D721Med (cell line): ENCODE measurements around the gene MYB.

Experiments
- DNase-seq: peaks from one replicate; pipeline ENCODE4 v3.0.0; 2011; ENCODE audit warnings: low spot score; ENCODE audit not compliant: insufficient read length
- FAIRE-seq: peaks from 2 replicates; lab custom pipeline; 2011; peaks lifted over from hg19 to GRCh38; lab: Jason Lieb, UNC
- CTCF ChIP-seq: IDR thresholded peaks from 2 replicates; pipeline ENCODE4 v1.5.1; 2012; ENCODE audit warnings: mild to moderate bottlenecking, control low read depth; ENCODE audit not compliant: insufficient read depth; ENCODE audit errors: missing control alignments

MYB gene

DNA sequence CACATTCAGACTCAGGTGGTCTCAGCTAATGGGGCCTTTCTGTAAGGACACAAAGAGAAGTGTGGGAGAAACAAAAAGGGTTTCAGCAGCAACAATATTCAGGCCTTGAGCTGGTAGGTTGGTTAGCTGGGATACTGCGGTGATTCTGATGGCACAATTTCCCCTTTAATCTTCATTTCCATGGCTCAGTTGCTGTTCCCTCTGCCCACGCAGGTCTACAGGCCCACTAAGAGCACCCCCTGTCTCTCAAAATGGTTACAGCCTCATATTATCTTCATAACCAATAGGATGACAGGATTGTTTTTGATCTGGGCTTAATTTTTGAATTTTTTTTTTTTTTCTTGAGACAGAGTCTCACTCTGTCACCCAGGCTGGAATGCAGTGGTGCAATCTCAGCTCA, 48.9 kb downstream of the MYB start:
- TF ChIP-seq CTCF, result no peak
- DNase-seq (no peak), FAIRE-seq (no peak)

DNA sequence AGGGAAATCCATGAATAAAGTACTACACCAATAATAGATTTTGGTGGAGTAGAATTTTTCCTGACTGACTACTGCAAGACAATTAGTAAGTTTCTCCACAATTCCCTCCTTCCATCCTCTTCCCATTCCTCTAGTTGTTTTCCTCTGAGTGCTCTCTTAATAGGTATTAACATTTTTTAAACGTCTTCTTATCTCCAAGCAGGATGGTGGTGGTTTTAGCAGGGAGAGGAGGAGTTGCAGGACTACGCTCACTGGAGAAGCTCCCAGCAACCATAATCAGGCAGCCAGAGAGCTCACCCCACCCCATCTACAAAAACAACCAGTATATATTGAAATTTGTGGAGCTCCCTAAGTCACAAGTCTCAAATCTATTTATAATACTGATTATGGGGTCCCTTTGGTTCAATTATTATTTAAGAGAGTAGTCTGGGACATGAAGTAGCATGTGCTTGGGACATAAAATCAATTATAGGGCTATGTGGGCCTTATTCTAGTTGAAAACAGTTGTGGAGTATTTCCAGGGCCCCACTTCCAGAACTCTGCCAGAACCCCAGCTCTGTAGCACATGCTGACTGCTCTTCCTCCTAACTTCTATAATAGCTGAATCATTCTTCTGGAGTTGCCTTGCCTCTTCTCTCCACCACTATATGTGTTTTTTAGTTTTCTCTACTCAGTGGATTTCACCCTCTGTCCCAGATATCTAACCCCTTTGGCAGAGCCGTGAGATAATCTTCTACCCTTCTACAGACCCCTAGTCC, 49.8 kb downstream of the MYB start:
- no peak for FAIRE-seq
- no peak for DNase-seq
- TF ChIP-seq CTCF, result no peak

DNA sequence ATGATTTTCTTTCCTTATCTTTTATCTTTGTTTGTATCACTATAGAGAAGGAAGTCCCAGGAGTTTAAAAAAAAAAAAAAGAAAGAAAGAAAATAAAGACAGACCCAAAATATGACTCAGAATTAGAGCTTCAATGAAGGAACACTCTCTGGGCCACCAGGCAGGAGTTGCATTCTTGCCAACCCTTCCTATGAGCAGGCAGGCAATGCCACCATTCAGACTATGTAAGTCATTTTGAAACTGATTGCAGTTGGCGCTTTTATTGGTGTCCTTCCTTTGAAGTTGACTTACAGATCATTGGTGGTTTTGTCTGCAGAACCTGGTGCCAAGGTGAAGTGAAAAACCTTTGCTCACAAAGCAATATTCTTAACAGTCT, 50.3 kb downstream of the MYB start:
- FAIRE-seq (no peak), DNase-seq (no peak)
- no peak for TF ChIP-seq CTCF

DNA sequence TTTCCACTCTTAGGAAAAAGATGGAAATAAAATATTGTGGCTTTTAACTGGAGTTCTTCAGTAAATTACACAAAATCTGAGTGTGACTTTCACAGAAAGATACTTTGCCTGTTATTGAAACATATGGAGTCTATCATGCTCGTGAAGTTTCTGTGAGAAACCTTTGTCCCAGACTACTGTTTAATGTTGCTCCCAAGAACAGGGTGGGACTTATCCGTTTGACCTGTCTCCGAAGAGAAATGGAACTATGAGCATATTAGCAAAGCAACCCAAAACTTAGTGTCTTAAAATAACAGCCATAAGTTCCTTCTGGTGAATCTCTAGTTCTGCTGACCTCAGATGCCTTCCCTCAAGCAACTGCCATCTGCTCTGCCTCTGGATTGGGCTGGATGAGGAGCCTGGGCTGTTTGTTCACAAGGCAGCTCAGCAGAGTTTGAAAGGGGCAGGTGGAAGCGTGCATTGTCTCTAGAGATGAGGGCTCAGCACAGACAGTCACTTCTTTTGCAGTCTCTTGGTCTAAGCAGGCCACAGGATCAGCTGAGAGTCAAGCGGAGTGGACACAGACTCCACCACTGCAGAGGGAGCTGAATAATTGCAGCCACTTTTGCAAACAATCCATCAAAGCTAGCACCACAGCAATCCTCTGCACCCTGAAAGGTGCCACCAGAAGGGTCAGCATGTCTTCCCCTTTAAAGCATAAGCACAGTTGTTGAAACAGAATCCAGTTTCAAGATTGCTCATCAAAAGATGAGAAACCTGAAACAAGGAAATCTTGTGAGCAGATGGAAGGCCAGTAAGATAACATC, 52.8 kb downstream of the MYB start:
- no peak for TF ChIP-seq CTCF
- no peak for FAIRE-seq
- no peak for DNase-seq

DNA sequence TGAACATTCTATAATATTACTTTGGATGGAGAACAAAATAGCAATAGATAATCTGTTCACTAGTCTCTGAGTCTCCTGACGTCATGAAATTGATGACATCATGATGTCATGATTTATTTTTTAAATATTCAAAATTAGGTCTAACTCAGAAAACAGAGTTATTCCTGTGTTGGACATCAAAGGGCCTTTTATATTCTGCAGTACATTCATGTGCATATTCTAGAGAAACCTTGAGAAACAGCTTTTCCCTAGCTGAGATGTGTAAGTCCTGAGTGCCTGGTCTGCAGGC, 53.3 kb downstream of the MYB start:
- TF ChIP-seq CTCF, result no peak

GRCh38 chr6:135235716-135236115, 54.6 kb downstream of the MYB start:
- FAIRE-seq (no peak), DNase-seq (no peak)

More for the DNA sequence above, 53.3 kb downstream of the MYB start:
- FAIRE-seq, result no peak
- no peak for DNase-seq

More at GRCh38 chr6:135235716-135236115, 54.6 kb downstream of the MYB start:
- no peak for TF ChIP-seq CTCF
